Upper lobe of right lung (tissue), 1 donor: Measurements from ENCODE around the gene DPP7. TPM values are rescaled to one million over a fixed set of nuclear protein-coding genes. Genes with fewer than 3 reads are reported as not detected.
A peak's percentile ranks its signal among the peaks of the same experiment; 100 is the strongest.

ENCODE experiments used
- ATAC-seq: fragments of 200-7000 bp; cut with Tn5 transposase; one replicate; pipeline ENCODE4 v1.9.1; 2020; ENCODE audit warnings: mild to moderate bottlenecking, moderate library complexity
- DNase-seq: peaks from one replicate; pipeline ENCODE4 v3.0.0-alpha.2; 2020
- H3K27ac ChIP-seq: fragments of 200-600 bp; one replicate; pipeline ENCODE4 v1.8.0; 2022
- H3K27me3 ChIP-seq: fragments of 200-600 bp; one replicate; pipeline ENCODE4 v1.8.0; 2022; ENCODE audit warnings: mild to moderate bottlenecking
- H3K36me3 ChIP-seq: fragments of 200-600 bp; one replicate; pipeline ENCODE4 v1.8.0; 2022
- H3K4me1 ChIP-seq: fragments of 200-600 bp; one replicate; pipeline ENCODE4 v1.8.0; 2022
- H3K4me3 ChIP-seq: fragments of 200-600 bp; one replicate; pipeline ENCODE4 v1.8.0; 2022; ENCODE audit warnings: mild to moderate bottlenecking
- H3K9me3 ChIP-seq: fragments of 200-600 bp; one replicate; pipeline ENCODE4 v1.8.0; 2022
- CTCF ChIP-seq: fragments of 200-600 bp; IDR thresholded peaks from one replicate; pipeline ENCODE4 v1.8.0; 2022; ENCODE audit warnings: antibody characterized with exemption
- intact Hi-C: fragments of 100-400 bp; cut with DNase I; formaldehyde crosslinking; loops from one replicate; pipeline ENCODE4 v1.11.0; 2022
- long read RNA-seq: library from polyadenylated mRNA; unstranded; transcript quantifications from one replicate; pipeline ENCODE4 v2.0.0, GENCODE V29; 2021
- total RNA-seq: library from RNA; stranded (reverse); fragmentation: NEBNext Ultra II Directional; extraction: Animal tissue kit (Norgen Biotek cat#: 25700); gene quantifications from one replicate; pipeline ENCODE4 v1.2.1, GENCODE V29; 2021
- donor health status: DM: no; HTN: yes; CAD: no; lungs with severe emphysema.

Gene DPP7
- 183 TPM for total RNA-seq
- long read RNA-seq, transcript DPP7-201 (13 exons, 1,590 nt) = major isoform, 201 of 376 reads
- long read RNA-seq, partial matches to known transcripts = 68 of 376 reads
- long read RNA-seq, other reads (novel, unspliced or antisense) = 104 of 376 reads

- no peaks in the 10 kb centered on the region for H3K9me3 ChIP-seq
- peak within 1 kb of the TSS; percentile 58 for H3K27ac ChIP-seq
- no peaks in the 10 kb centered on the region for H3K27me3 ChIP-seq
- H3K36me3 ChIP-seq = peaks cover 18% of the 10 kb centered on the region
- TF ChIP-seq CTCF = no peak
- peak within 1 kb of the TSS; percentile 78 for H3K4me3 ChIP-seq
- intact Hi-C loops = loop anchor here (5.0 kb wide), 1 partner anchor 112 kb away; the partner anchor contains the start of genes CYSRT1 and RNF224
- DNase-seq (peak; percentile 90), ATAC-seq (peak; percentile 93)
- peaks cover 7% of the 10 kb centered on the region for H3K4me1 ChIP-seq
Measured at GRCh38 chr9:137114613-137115393, at the start of gene DPP7. DPP7 (minus strand) TSS chr9:137114733; CDS start chr9:137114713, 20 bp downstream.

DNA sequence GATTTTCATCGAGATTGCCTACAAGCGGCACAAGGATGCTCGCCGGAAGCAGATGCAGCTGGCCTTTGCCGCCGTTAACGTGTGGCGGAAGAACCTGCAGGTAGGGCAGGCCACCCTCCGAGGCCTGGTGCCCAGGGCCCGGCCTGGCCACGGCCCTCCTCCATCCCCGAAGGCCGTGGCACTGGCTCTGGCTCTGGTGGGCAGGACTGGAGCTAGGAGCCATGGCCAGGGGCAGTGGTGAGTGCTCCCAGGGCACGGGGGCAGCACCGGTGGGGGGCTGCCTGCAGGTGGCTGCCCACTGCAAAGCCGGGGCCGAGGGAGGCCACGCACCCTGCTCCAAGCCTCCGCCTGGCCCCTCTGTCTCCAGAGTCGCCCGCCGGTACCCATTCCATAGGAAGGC lies 49.3 kb upstream of the DPP7 start:
- no peak for ATAC-seq
- peaks cover 99% of the 10 kb centered on the region for H3K27me3 ChIP-seq
- no peaks in the 10 kb centered on the region for H3K36me3 ChIP-seq
- no peak for TF ChIP-seq CTCF
- H3K4me3 ChIP-seq = no peak overlapping the region
- no peaks in the 10 kb centered on the region for H3K9me3 ChIP-seq
- intact Hi-C loops = no loop called here
- DNase-seq = no peak
- no peak overlapping the region for H3K27ac ChIP-seq
- peaks cover 30% of the 10 kb centered on the region for H3K4me1 ChIP-seq

DNA sequence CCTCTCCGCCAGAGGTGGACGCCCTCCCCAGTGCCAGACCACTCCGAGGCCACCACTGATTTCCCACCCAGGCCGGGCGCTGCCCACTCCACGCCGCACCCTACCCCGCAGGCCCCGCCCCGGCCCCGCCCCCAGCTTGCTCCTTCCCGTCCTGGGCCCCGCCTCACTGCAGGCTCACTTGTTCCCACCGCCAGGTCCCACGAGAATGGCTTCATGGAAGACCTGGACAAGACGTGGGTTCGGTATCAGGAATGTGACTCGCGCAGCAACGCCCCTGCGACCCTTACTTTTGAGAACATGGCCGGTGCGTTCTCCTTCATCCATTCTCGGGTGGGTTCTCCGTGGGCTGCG lies 48.8 kb upstream of the DPP7 start:
- no peak for TF ChIP-seq CTCF
- Histone ChIP-seq H3K4me3 (peak overlapping the region; percentile 40), H3K27ac (no peak overlapping the region), H3K36me3 (no peaks in the 10 kb centered on the region), H3K4me1 (peaks cover 31% of the 10 kb centered on the region), H3K9me3 (no peaks in the 10 kb centered on the region), H3K27me3 (peaks cover 99% of the 10 kb centered on the region)
- no peak for DNase-seq
- peak; percentile 42 for ATAC-seq
- intact Hi-C loops = no loop called here

GRCh38 chr9:137162505-137163364 lies 48.2 kb upstream of the DPP7 start:
- H3K27ac ChIP-seq = no peak overlapping the region
- peaks cover 99% of the 10 kb centered on the region for H3K27me3 ChIP-seq
- no peak for TF ChIP-seq CTCF
- peaks cover 25% of the 10 kb centered on the region for H3K4me1 ChIP-seq
- intact Hi-C loops = no loop called here
- peak overlapping the region; percentile 40 for H3K4me3 ChIP-seq
- H3K9me3 ChIP-seq = no peaks in the 10 kb centered on the region
- H3K36me3 ChIP-seq = no peaks in the 10 kb centered on the region
- ATAC-seq (peak; percentile 56), DNase-seq (no peak)

GRCh38 chr9:137161558-137162486 lies 47.3 kb upstream of the DPP7 start:
- ATAC-seq = no peak

More at GRCh38 chr9:137161558-137162486, 47.3 kb upstream of the DPP7 start:
- no peaks in the 10 kb centered on the region for H3K36me3 ChIP-seq
- H3K27ac ChIP-seq = no peak overlapping the region
- no peaks in the 10 kb centered on the region for H3K9me3 ChIP-seq
- DNase-seq = no peak
- peaks cover 25% of the 10 kb centered on the region for H3K4me1 ChIP-seq
- peaks cover 97% of the 10 kb centered on the region for H3K27me3 ChIP-seq
- no peak for TF ChIP-seq CTCF
- intact Hi-C loops = no loop called here
- H3K4me3 ChIP-seq = no peak overlapping the region
